Effector memory CD4-positive, alpha-beta T cell (primary cell): ENCODE results near the gene RPLP2.

Experiments used
- DNase-seq, 3 donors: peaks; one replicate each; pipeline ENCODE4 v3.0.0-alpha.2; 2020
- H3K27ac ChIP-seq: 2 replicates; pipeline ENCODE4 v1.7.0; 2013; ENCODE audit warnings: mild to moderate bottlenecking, low read length, moderate library complexity; ENCODE audit not compliant: insufficient read depth, poor library complexity, severe bottlenecking
- H3K27me3 ChIP-seq: replicated peaks from 2 replicates; pipeline ENCODE4 v1.7.0; 2013; ENCODE audit warnings: mild to moderate bottlenecking, low read length; ENCODE audit not compliant: insufficient read depth, control insufficient read depth, poor library complexity, severe bottlenecking
- H3K36me3 ChIP-seq: 2 replicates; pipeline ENCODE4 v1.7.0; 2013; ENCODE audit warnings: mild to moderate bottlenecking, low read length, moderate library complexity; ENCODE audit not compliant: control insufficient read depth, insufficient read depth
- H3K4me1 ChIP-seq: 2 replicates; pipeline ENCODE4 v1.7.0; 2013; ENCODE audit warnings: low read length, mild to moderate bottlenecking; ENCODE audit not compliant: control insufficient read depth, insufficient read depth, poor library complexity, severe bottlenecking
- H3K4me3 ChIP-seq: 2 replicates; pipeline ENCODE4 v1.7.0; 2013; ENCODE audit warnings: low read length, low read depth, mild to moderate bottlenecking; ENCODE audit not compliant: insufficient read depth, poor library complexity, severe bottlenecking
- H3K9me3 ChIP-seq: 2 replicates; pipeline ENCODE4 v1.7.0; 2013; ENCODE audit warnings: mild to moderate bottlenecking, low read length, moderate library complexity; ENCODE audit not compliant: control insufficient read depth

Gene RPLP2

DNA sequence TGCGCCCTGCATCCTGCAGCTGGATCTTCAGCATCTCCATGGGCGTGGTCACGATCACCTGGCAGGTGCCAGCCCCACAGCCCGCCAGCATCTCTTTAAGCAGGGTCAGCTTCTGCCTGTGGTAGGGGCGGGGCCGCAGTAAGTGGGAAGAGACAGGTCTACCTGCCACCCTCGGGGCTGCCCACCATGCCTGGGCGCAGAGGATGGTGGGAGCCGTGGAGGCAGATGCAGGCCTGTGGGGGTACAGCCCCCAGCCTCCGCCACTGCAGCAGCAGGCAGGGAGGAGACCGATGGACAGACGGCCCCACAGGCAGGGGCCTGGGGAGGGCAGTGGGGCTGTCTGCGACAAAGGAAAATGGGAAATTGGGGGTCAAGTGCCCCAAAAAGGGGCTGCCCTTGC, 16.9 kb upstream of the RPLP2 start:
- Histone ChIP-seq H3K27ac (no peak overlapping the region), H3K4me1 (peaks cover 35% of the 10 kb centered on the region)
- DNase-seq, result no peak

GRCh38 chr11:793556-793955, 16.2 kb upstream of the RPLP2 start:
- peaks cover 31% of the 10 kb centered on the region for H3K4me1 ChIP-seq
- H3K27me3 ChIP-seq, result no peaks in the 10 kb centered on the region
- DNase-seq, result no peak
- H3K36me3 ChIP-seq, result peaks cover 27% of the 10 kb centered on the region
- no peak overlapping the region for H3K27ac ChIP-seq
- no peaks in the 10 kb centered on the region for H3K9me3 ChIP-seq
- no peak overlapping the region for H3K4me3 ChIP-seq

More for the DNA sequence above, 16.9 kb upstream of the RPLP2 start:
- Histone ChIP-seq H3K9me3 (no peaks in the 10 kb centered on the region), H3K27me3 (no peaks in the 10 kb centered on the region), H3K4me3 (no peak overlapping the region), H3K36me3 (peaks cover 27% of the 10 kb centered on the region)

GRCh38 chr11:794013-794765, 15.6 kb upstream of the RPLP2 start:
- peaks cover 27% of the 10 kb centered on the region for H3K36me3 ChIP-seq
- H3K27ac ChIP-seq, result no peak overlapping the region
- H3K4me3 ChIP-seq, result no peak overlapping the region
- H3K9me3 ChIP-seq, result no peaks in the 10 kb centered on the region
- no peak for DNase-seq
- peaks cover 31% of the 10 kb centered on the region for H3K4me1 ChIP-seq
- H3K27me3 ChIP-seq, result no peaks in the 10 kb centered on the region

- H3K27me3 ChIP-seq, result no peaks in the 10 kb centered on the region
- no peak overlapping the region for H3K27ac ChIP-seq
- peaks cover 27% of the 10 kb centered on the region for H3K36me3 ChIP-seq
- H3K4me1 ChIP-seq, result peaks cover 29% of the 10 kb centered on the region
- peak overlapping the region; percentile 91 for H3K4me3 ChIP-seq
- H3K9me3 ChIP-seq, result no peaks in the 10 kb centered on the region
- no peak for DNase-seq
Observed at GRCh38 chr11:794766-795633, 14.8 kb upstream of the RPLP2 start.

- peak overlapping the region; percentile 91 for H3K4me3 ChIP-seq
- peaks cover 31% of the 10 kb centered on the region for H3K36me3 ChIP-seq
- H3K9me3 ChIP-seq, result no peaks in the 10 kb centered on the region
- H3K27ac ChIP-seq, result peak overlapping the region; percentile 98
- DNase-seq, result peak; percentile 62 to 71 (median 71)
- no peaks in the 10 kb centered on the region for H3K27me3 ChIP-seq
- H3K4me1 ChIP-seq, result peaks cover 29% of the 10 kb centered on the region
Observed at GRCh38 chr11:795634-796564, 13.9 kb upstream of the RPLP2 start.

DNA sequence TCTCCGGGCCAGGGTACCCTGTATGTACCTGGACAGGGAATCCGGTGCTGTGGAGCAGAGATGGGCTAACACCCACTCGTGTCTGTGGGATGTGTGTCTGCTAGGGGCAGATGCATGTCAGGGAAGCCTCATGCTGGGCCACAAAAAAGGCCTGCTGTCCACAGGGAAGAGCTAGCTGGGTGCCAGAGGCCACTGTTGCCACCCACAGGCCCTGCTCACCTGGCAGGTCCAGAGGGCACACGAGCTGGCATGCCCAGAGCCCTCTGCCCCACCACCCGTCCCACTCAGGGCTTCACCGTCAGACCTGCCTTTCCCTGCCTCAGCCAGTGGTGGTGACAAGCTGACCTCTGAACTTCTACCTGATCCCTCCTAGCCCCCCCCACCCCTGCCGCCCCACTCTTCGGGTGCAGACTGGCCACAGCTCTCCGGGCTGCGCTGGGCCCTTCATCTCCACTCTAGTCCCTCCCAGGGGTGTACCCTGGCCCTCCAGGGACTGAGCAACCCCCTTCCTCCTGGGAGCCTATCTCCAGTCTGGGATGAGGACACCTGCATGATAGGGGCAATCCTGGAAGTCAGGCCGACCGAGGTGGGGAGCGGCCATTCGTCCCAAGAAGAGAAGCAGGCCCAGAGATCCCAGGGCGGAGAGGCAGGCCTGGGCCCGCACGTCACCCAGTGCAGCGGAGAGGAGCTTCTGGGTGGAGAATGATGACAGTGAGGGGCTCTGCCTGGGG, 13.0 kb upstream of the RPLP2 start:
- no peaks in the 10 kb centered on the region for H3K9me3 ChIP-seq
- H3K4me1 ChIP-seq, result peaks cover 29% of the 10 kb centered on the region
- peaks cover 30% of the 10 kb centered on the region for H3K36me3 ChIP-seq
- peak overlapping the region; percentile 98 for H3K27ac ChIP-seq
- no peaks in the 10 kb centered on the region for H3K27me3 ChIP-seq
- peak overlapping the region; percentile 91 for H3K4me3 ChIP-seq
- no peak for DNase-seq

DNA sequence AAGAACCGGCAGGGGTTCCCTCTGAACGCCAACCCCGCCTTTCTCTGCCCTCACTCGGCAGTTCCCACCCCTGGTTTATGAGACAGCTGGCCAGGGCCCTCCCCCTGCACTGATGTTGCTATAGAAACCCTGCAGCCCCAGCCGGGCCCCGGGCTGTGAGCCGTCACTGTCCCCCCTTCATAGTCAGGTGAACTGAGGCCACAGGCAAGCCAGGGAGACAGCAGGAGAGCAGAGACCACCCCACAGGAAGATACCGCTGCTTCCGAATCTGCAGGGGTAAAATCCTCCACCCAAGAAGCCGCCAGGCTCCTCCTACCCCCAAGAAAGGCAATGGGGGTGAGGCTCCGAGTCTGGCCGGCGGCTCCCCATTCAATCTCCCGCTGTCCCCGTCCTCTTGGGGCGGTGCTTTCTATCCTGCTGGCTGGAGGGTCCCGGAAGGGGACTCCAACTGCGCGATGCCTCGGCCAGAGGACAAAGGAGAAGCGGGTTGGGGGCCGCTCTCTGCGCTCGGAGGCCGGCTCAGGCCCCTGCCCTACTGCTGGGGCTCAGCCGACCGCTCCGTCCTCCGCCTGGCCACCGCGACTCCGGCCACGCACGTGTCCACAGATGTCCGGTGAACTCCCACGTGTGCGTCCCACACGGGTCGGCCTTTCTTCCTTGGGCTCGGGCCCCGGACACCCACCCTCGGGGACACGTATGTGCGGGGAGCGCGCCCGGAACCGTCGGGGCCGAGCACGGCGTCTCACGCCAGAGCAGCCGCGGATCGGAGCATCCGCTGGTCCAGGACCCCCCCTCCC, 12.3 kb upstream of the RPLP2 start:
- DNase-seq, result peak; percentile 70 to 81 (median 74)

GRCh38 chr11:798093-798713, 11.6 kb upstream of the RPLP2 start, which contains the start of gene SLC25A22:
SLC25A22 (minus strand) TSS chr11:798281; CDS start chr11:795006, 3,275 bp downstream.
- peak; percentile 70 to 75 (median 71) for DNase-seq
- Histone ChIP-seq H3K36me3 (peaks cover 22% of the 10 kb centered on the region), H3K9me3 (no peaks in the 10 kb centered on the region), H3K4me3 (peak within 1 kb of the TSS; percentile 91), H3K27ac (peak within 1 kb of the TSS; percentile 98), H3K27me3 (no peaks in the 10 kb centered on the region), H3K4me1 (peaks cover 29% of the 10 kb centered on the region)

More for the DNA sequence above, 12.3 kb upstream of the RPLP2 start:
- Histone ChIP-seq H3K36me3 (peaks cover 25% of the 10 kb centered on the region), H3K27ac (peak overlapping the region; percentile 98), H3K4me3 (peak overlapping the region; percentile 91), H3K4me1 (peaks cover 29% of the 10 kb centered on the region), H3K27me3 (no peaks in the 10 kb centered on the region), H3K9me3 (no peaks in the 10 kb centered on the region)
